CD4-positive, alpha-beta T cell treated with Interleukin-21 for 1 hour (primary cell): ENCODE results near the gene TMEM100.
"Not testable (repeated sequence)": the region's sequence is repeated elsewhere in the genome, so short reads cannot be mapped to it uniquely, and the experiment has no call there.

ENCODE experiments used
- DNase-seq: peaks from one replicate; pipeline ENCODE4 v3.0.0-alpha.2; 2020

Gene TMEM100

GRCh38 chr17:55683550-55684315 is 38.9 kb downstream of the TMEM100 start:
- no peak for DNase-seq

- DNase-seq: no peak
Measured at GRCh38 chr17:55681342-55681700, 41.3 kb downstream of the TMEM100 start.

GRCh38 chr17:55680686-55681341 is 41.9 kb downstream of the TMEM100 start:
- no peak for DNase-seq

- DNase-seq: no peak
Measured at GRCh38 chr17:55677446-55677845, 45.2 kb downstream of the TMEM100 start.

GRCh38 chr17:55676274-55676673 is 46.4 kb downstream of the TMEM100 start:
- DNase-seq: no peak

- no peak for DNase-seq
Measured at GRCh38 chr17:55673743-55674506, 48.7 kb downstream of the TMEM100 start.

GRCh38 chr17:55672585-55673501 is 49.8 kb downstream of the TMEM100 start:
- DNase-seq: no peak

- DNase-seq: not testable (repeated sequence)
Measured at GRCh38 chr17:55672010-55672409, 50.7 kb downstream of the TMEM100 start.
